ENCODE data around the gene PTPRM. TPM values are rescaled to one million over a fixed set of nuclear protein-coding genes. Genes with fewer than 3 reads are reported as not detected.

The PTPRM gene
- total and polyA plus RNA-seq, 4 donors = 118 to 160 (median 122) TPM

- H3K27me3 ChIP-seq (ENCODE audit: control insufficient read depth, insufficient read depth, low read length) = no peaks in the 10 kb centered on the region
- H3K4me3 ChIP-seq (ENCODE audit: low read depth, low read length) = no peak overlapping the region
- 81% methylated on average over 2 of the region's 7 CpGs for WGBS (ENCODE audit: insufficient coverage)
- no peaks in the 10 kb centered on the region for H3K36me3 ChIP-seq (ENCODE audit: control insufficient read depth, insufficient read depth, low read length)
- DNase-seq (ENCODE audit: low read depth in 4 of 6, low spot score in 6 of 6) = no peak
- H3K27ac ChIP-seq (ENCODE audit: low read depth, low read length) = no peak overlapping the region
- H3K9me3 ChIP-seq (ENCODE audit: control insufficient read depth, insufficient read depth, low read length) = no peaks in the 10 kb centered on the region
- no peaks in the 10 kb centered on the region for H3K4me1 ChIP-seq (ENCODE audit: control insufficient read depth, insufficient read depth, low read length)
Observed at GRCh38 chr18:8124232-8125146, 557.4 kb downstream of the PTPRM start.

- H3K4me3 ChIP-seq (ENCODE audit: low read depth, low read length) = no peak overlapping the region
- WGBS (ENCODE audit: insufficient coverage) = 82% methylated on average over 4 of the region's 5 CpGs
- H3K36me3 ChIP-seq (ENCODE audit: control insufficient read depth, insufficient read depth, low read length) = no peaks in the 10 kb centered on the region
- H3K4me1 ChIP-seq (ENCODE audit: control insufficient read depth, insufficient read depth, low read length) = no peaks in the 10 kb centered on the region
- DNase-seq (ENCODE audit: low read depth in 4 of 6, low spot score in 6 of 6) = no peak
- H3K27ac ChIP-seq (ENCODE audit: low read depth, low read length) = no peak overlapping the region
- H3K27me3 ChIP-seq (ENCODE audit: control insufficient read depth, insufficient read depth, low read length) = no peaks in the 10 kb centered on the region
- H3K9me3 ChIP-seq (ENCODE audit: control insufficient read depth, insufficient read depth, low read length) = no peaks in the 10 kb centered on the region
Observed at GRCh38 chr18:8130096-8130495, 563.0 kb downstream of the PTPRM start.

- no peaks in the 10 kb centered on the region for H3K27me3 ChIP-seq (ENCODE audit: control insufficient read depth, insufficient read depth, low read length)
- no peak for DNase-seq (ENCODE audit: low read depth in 4 of 6, low spot score in 6 of 6)
- no peaks in the 10 kb centered on the region for H3K36me3 ChIP-seq (ENCODE audit: control insufficient read depth, insufficient read depth, low read length)
- no peak overlapping the region for H3K4me3 ChIP-seq (ENCODE audit: low read depth, low read length)
- no peak overlapping the region for H3K27ac ChIP-seq (ENCODE audit: low read depth, low read length)
- H3K4me1 ChIP-seq (ENCODE audit: control insufficient read depth, insufficient read depth, low read length) = no peaks in the 10 kb centered on the region
- no peaks in the 10 kb centered on the region for H3K9me3 ChIP-seq (ENCODE audit: control insufficient read depth, insufficient read depth, low read length)
Observed at GRCh38 chr18:8133032-8133431, 565.9 kb downstream of the PTPRM start.

GRCh38 chr18:8133888-8134287, 566.8 kb downstream of the PTPRM start:
- H3K27ac ChIP-seq (ENCODE audit: low read depth, low read length) = no peak overlapping the region
- H3K36me3 ChIP-seq (ENCODE audit: control insufficient read depth, insufficient read depth, low read length) = no peaks in the 10 kb centered on the region
- no peaks in the 10 kb centered on the region for H3K27me3 ChIP-seq (ENCODE audit: control insufficient read depth, insufficient read depth, low read length)
- no peak overlapping the region for H3K4me3 ChIP-seq (ENCODE audit: low read depth, low read length)
- H3K9me3 ChIP-seq (ENCODE audit: control insufficient read depth, insufficient read depth, low read length) = no peaks in the 10 kb centered on the region
- no peak for DNase-seq (ENCODE audit: low read depth in 4 of 6, low spot score in 6 of 6)
- WGBS (ENCODE audit: insufficient coverage) = no CpG with 5 or more reads among the region's 1 CpG
- H3K4me1 ChIP-seq (ENCODE audit: control insufficient read depth, insufficient read depth, low read length) = no peaks in the 10 kb centered on the region

- Histone ChIP-seq H3K4me3 (ENCODE audit: low read depth, low read length) (no peak overlapping the region), H3K36me3 (ENCODE audit: control insufficient read depth, insufficient read depth, low read length) (no peaks in the 10 kb centered on the region), H3K27me3 (ENCODE audit: control insufficient read depth, insufficient read depth, low read length) (no peaks in the 10 kb centered on the region), H3K27ac (ENCODE audit: low read depth, low read length) (peak overlapping the region; percentile 3), H3K4me1 (ENCODE audit: control insufficient read depth, insufficient read depth, low read length) (no peaks in the 10 kb centered on the region), H3K9me3 (ENCODE audit: control insufficient read depth, insufficient read depth, low read length) (no peaks in the 10 kb centered on the region)
- 67% methylated on average over 4 of the region's 10 CpGs for WGBS (ENCODE audit: insufficient coverage)
- DNase-seq (ENCODE audit: low read depth in 4 of 6, low spot score in 6 of 6) = peak in 1 of 6 donors; percentile 35
Observed at GRCh38 chr18:8139127-8139527, 572.0 kb downstream of the PTPRM start.

- DNase-seq (ENCODE audit: low read depth in 4 of 6, low spot score in 6 of 6) = no peak
- no peaks in the 10 kb centered on the region for H3K36me3 ChIP-seq (ENCODE audit: control insufficient read depth, insufficient read depth, low read length)
- H3K27me3 ChIP-seq (ENCODE audit: control insufficient read depth, insufficient read depth, low read length) = no peaks in the 10 kb centered on the region
- no peaks in the 10 kb centered on the region for H3K9me3 ChIP-seq (ENCODE audit: control insufficient read depth, insufficient read depth, low read length)
- peak overlapping the region; percentile 3 for H3K27ac ChIP-seq (ENCODE audit: low read depth, low read length)
- WGBS (ENCODE audit: insufficient coverage) = 77% methylated on average over 2 of the region's 7 CpGs
- no peak overlapping the region for H3K4me3 ChIP-seq (ENCODE audit: low read depth, low read length)
- no peaks in the 10 kb centered on the region for H3K4me1 ChIP-seq (ENCODE audit: control insufficient read depth, insufficient read depth, low read length)
Observed at GRCh38 chr18:8139891-8140406, 572.8 kb downstream of the PTPRM start.

GRCh38 chr18:8140841-8141501, 573.9 kb downstream of the PTPRM start:
- no peaks in the 10 kb centered on the region for H3K4me1 ChIP-seq (ENCODE audit: control insufficient read depth, insufficient read depth, low read length)
- H3K27me3 ChIP-seq (ENCODE audit: control insufficient read depth, insufficient read depth, low read length) = no peaks in the 10 kb centered on the region
- peaks cover under 1% of the 10 kb centered on the region for H3K36me3 ChIP-seq (ENCODE audit: control insufficient read depth, insufficient read depth, low read length)
- 65% methylated on average over 3 of the region's 8 CpGs for WGBS (ENCODE audit: insufficient coverage)
- H3K9me3 ChIP-seq (ENCODE audit: control insufficient read depth, insufficient read depth, low read length) = no peaks in the 10 kb centered on the region
- no peak for DNase-seq (ENCODE audit: low read depth in 4 of 6, low spot score in 6 of 6)
- H3K27ac ChIP-seq (ENCODE audit: low read depth, low read length) = no peak overlapping the region
- no peak overlapping the region for H3K4me3 ChIP-seq (ENCODE audit: low read depth, low read length)

- Histone ChIP-seq H3K9me3 (ENCODE audit: control insufficient read depth, insufficient read depth, low read length) (no peaks in the 10 kb centered on the region), H3K27ac (ENCODE audit: low read depth, low read length) (no peak overlapping the region), H3K36me3 (ENCODE audit: control insufficient read depth, insufficient read depth, low read length) (peaks cover 2% of the 10 kb centered on the region), H3K4me1 (ENCODE audit: control insufficient read depth, insufficient read depth, low read length) (no peaks in the 10 kb centered on the region), H3K4me3 (ENCODE audit: low read depth, low read length) (no peak overlapping the region), H3K27me3 (ENCODE audit: control insufficient read depth, insufficient read depth, low read length) (no peaks in the 10 kb centered on the region)
- DNase-seq (ENCODE audit: low read depth in 4 of 6, low spot score in 6 of 6) = no peak
- WGBS (ENCODE audit: insufficient coverage) = 100% methylated on average over 1 of the region's 8 CpGs
Observed at GRCh38 chr18:8142131-8142711, 575.1 kb downstream of the PTPRM start.

- H3K4me3 ChIP-seq (ENCODE audit: low read depth, low read length) = no peak overlapping the region
- 20% methylated on average over 1 of the region's 2 CpGs for WGBS (ENCODE audit: insufficient coverage)
- peak in 1 of 6 donors; percentile 43 for DNase-seq (ENCODE audit: low read depth in 4 of 6, low spot score in 6 of 6)
- no peaks in the 10 kb centered on the region for H3K27me3 ChIP-seq (ENCODE audit: control insufficient read depth, insufficient read depth, low read length)
- no peaks in the 10 kb centered on the region for H3K9me3 ChIP-seq (ENCODE audit: control insufficient read depth, insufficient read depth, low read length)
- H3K27ac ChIP-seq (ENCODE audit: low read depth, low read length) = no peak overlapping the region
- no peaks in the 10 kb centered on the region for H3K4me1 ChIP-seq (ENCODE audit: control insufficient read depth, insufficient read depth, low read length)
- peaks cover 2% of the 10 kb centered on the region for H3K36me3 ChIP-seq (ENCODE audit: control insufficient read depth, insufficient read depth, low read length)
Observed at GRCh38 chr18:8142932-8143331, 575.8 kb downstream of the PTPRM start.

Data from spinal cord (tissue), 10 donors.